Measurements from ENCODE around the gene TLR9.

Gene TLR9

GRCh38 chr3:52204337-52205073, 20.9 kb downstream of the TLR9 start:
- ChIA-PET POLR2A (interaction anchor here (0.6 to 0.7 kb wide), 2 partner anchors 16 to 208 kb away, joined by 3 to 4 read pairs; no protein-coding TSS in a partner anchor), CTCF (interaction anchor here (0.8 to 12.6 kb wide), 7 partner anchors 9 to 203 kb away, joined by 3 to 219 read pairs (median 3); partner anchors contain the start of gene TLR9)
- TF ChIP-seq CTCF (IDR thresholded peaks at IDR 0.05; ENCODE audit: insufficient read depth, low read length, missing control alignments): no peak
- H3K4me3 ChIP-seq (ENCODE audit: low read depth, low read length): no peak overlapping the region
- no peak for DNase-seq (ENCODE audit: low read depth, low spot score)

- H3K4me3 ChIP-seq (ENCODE audit: low read depth, low read length): no peak overlapping the region
- TF ChIP-seq CTCF (IDR thresholded peaks at IDR 0.05; ENCODE audit: insufficient read depth, low read length, missing control alignments): no peak
- ChIA-PET POLR2A (no interaction called here), CTCF (interaction anchor here (0.8 to 12.6 kb wide), 9 partner anchors 9 to 202 kb away, joined by 3 to 219 read pairs (median 4); partner anchors contain the start of gene TLR9)
- no peak for DNase-seq (ENCODE audit: low read depth, low spot score)
Measured at GRCh38 chr3:52203701-52204100, 21.7 kb downstream of the TLR9 start.

- POLR2A ChIA-PET: interaction anchor here (1.6 kb wide), 1 partner anchor 35 kb away, joined by 4 read pairs; no protein-coding TSS in a partner anchor
- no peak for DNase-seq (ENCODE audit: low read depth, low spot score)
- no peak overlapping the region for H3K4me3 ChIP-seq (ENCODE audit: low read depth, low read length)
- CTCF ChIA-PET: interaction anchor here (0.8 to 12.6 kb wide), 9 partner anchors 10 to 201 kb away, joined by 3 to 219 read pairs (median 6); partner anchors contain the start of gene TLR9
- TF ChIP-seq CTCF (IDR thresholded peaks at IDR 0.05; ENCODE audit: insufficient read depth, low read length, missing control alignments): no peak
Measured at GRCh38 chr3:52202384-52203077, 22.9 kb downstream of the TLR9 start.

GRCh38 chr3:52200981-52201679, 24.3 kb downstream of the TLR9 start:
- DNase-seq (ENCODE audit: low read depth, low spot score): no peak
- CTCF ChIA-PET: interaction anchor here (0.8 to 12.6 kb wide), 12 partner anchors 8 to 199 kb away, joined by 3 to 219 read pairs (median 6); partner anchors contain the start of gene TLR9

More at GRCh38 chr3:52200981-52201679, 24.3 kb downstream of the TLR9 start:
- POLR2A ChIA-PET: interaction anchor here (1.6 kb wide), 1 partner anchor 36 kb away, joined by 4 read pairs; no protein-coding TSS in a partner anchor
- H3K4me3 ChIP-seq (ENCODE audit: low read depth, low read length): no peak overlapping the region
- no peak for TF ChIP-seq CTCF (IDR thresholded peaks at IDR 0.05; ENCODE audit: insufficient read depth, low read length, missing control alignments)

Measured in AG04449 (cell line).